ENCODE results near the gene IFRD2. TPM values are rescaled to one million over a fixed set of nuclear protein-coding genes. Genes with fewer than 3 reads are reported as not detected.

IFRD2 gene
- polyA plus RNA-seq, 1 of the 3 experiments (the other 2 are of a cell fraction): 73.2 TPM

GRCh38 chr3:50317300-50317699 lies 25.1 kb upstream of the IFRD2 start:
- no peak overlapping the region for H2AFZ ChIP-seq (ENCODE audit: low read depth)
- peaks cover 9% of the 10 kb centered on the region for H3F3A ChIP-seq (replicated peaks; ENCODE audit: insufficient read depth)
- 0 out of 2 replicates have a peak overlapping the region, but pooled peaks have one; percentile 11 for H3K4me2 ChIP-seq
- DNase-seq: no peak
- H3K4me3 ChIP-seq (ENCODE audit: low read depth in 2 of 2, low read length in 1 of 2): no peak overlapping the region
- H4K20me1 ChIP-seq (ENCODE audit: insufficient read depth): no peaks in the 10 kb centered on the region
- H3K79me2 ChIP-seq (ENCODE audit: insufficient read depth): peaks cover 39% of the 10 kb centered on the region
- TF ChIP-seq, protein P1, sequence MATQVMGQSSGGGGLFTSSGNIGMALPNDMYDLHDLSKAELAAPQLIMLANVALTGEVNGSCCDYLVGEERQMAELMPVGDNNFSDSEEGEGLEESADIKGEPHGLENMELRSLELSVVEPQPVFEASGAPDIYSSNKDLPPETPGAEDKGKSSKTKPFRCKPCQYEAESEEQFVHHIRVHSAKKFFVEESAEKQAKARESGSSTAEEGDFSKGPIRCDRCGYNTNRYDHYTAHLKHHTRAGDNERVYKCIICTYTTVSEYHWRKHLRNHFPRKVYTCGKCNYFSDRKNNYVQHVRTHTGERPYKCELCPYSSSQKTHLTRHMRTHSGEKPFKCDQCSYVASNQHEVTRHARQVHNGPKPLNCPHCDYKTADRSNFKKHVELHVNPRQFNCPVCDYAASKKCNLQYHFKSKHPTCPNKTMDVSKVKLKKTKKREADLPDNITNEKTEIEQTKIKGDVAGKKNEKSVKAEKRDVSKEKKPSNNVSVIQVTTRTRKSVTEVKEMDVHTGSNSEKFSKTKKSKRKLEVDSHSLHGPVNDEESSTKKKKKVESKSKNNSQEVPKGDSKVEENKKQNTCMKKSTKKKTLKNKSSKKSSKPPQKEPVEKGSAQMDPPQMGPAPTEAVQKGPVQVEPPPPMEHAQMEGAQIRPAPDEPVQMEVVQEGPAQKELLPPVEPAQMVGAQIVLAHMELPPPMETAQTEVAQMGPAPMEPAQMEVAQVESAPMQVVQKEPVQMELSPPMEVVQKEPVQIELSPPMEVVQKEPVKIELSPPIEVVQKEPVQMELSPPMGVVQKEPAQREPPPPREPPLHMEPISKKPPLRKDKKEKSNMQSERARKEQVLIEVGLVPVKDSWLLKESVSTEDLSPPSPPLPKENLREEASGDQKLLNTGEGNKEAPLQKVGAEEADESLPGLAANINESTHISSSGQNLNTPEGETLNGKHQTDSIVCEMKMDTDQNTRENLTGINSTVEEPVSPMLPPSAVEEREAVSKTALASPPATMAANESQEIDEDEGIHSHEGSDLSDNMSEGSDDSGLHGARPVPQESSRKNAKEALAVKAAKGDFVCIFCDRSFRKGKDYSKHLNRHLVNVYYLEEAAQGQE (IDR thresholded peaks at IDR 0.05; ENCODE audit: low read depth, low read length): no peak
- TF ChIP-seq, protein P2, sequence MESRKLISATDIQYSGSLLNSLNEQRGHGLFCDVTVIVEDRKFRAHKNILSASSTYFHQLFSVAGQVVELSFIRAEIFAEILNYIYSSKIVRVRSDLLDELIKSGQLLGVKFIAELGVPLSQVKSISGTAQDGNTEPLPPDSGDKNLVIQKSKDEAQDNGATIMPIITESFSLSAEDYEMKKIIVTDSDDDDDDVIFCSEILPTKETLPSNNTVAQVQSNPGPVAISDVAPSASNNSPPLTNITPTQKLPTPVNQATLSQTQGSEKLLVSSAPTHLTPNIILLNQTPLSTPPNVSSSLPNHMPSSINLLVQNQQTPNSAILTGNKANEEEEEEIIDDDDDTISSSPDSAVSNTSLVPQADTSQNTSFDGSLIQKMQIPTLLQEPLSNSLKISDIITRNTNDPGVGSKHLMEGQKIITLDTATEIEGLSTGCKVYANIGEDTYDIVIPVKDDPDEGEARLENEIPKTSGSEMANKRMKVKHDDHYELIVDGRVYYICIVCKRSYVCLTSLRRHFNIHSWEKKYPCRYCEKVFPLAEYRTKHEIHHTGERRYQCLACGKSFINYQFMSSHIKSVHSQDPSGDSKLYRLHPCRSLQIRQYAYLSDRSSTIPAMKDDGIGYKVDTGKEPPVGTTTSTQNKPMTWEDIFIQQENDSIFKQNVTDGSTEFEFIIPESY (IDR thresholded peaks at IDR 0.05; ENCODE audit: borderline replicate concordance, low read depth): no peak
- TF ChIP-seq NRF1 (IDR thresholded peaks at IDR 0.05; ENCODE audit: low read depth, low read length) (no peak), SMC3 (IDR thresholded peaks at IDR 0.05; ENCODE audit: low read depth, low read length) (no peak), RCOR1 (IDR thresholded peaks at IDR 0.05; ENCODE audit: low read length) (no peak), EZH2phosphoT487 (IDR thresholded peaks at IDR 0.05; ENCODE audit: borderline replicate concordance, low read depth) (no peak)
- 74% methylated on average over 6 of the region's 6 CpGs for WGBS (ENCODE audit: low lambda C conversion rate)
- H3K4me1 ChIP-seq (ENCODE audit: control insufficient read depth in 1 of 2, insufficient read depth in 2 of 2, low read depth in 1 of 2, low read length in 1 of 2): peaks cover 0 to 34% of the 10 kb centered on the region in 2 experiments; a peak in 2 of 4 replicates
- peaks cover 15 to 30% of the 10 kb centered on the region in 2 experiments for H3K36me3 ChIP-seq (replicated peaks in 1 of 2; ENCODE audit: control insufficient read depth in 1 of 2, insufficient read depth in 2 of 2, low read length in 1 of 2)
- no peaks in the 10 kb centered on the region for H3K9me2 ChIP-seq
- H3K9ac ChIP-seq: no peak overlapping the region
- ChIA-PET CTCF (interaction anchor here (1.4 to 5.9 kb wide), 2 partner anchors 9 to 16 kb away, joined by 4 to 45 read pairs; partner anchors contain the start of genes HYAL1, HYAL3 and NAA80), POLR2A (no interaction called here)
- H3K27ac ChIP-seq (ENCODE audit: low read depth in 2 of 2, low read length in 1 of 2): no peak overlapping the region
- no peaks in the 10 kb centered on the region for H3K9me3 ChIP-seq
- no peaks in the 10 kb centered on the region for H3K27me3 ChIP-seq (ENCODE audit: insufficient read depth)

- H3K9me3 ChIP-seq: no peaks in the 10 kb centered on the region
- H3K27ac ChIP-seq (ENCODE audit: low read depth in 2 of 2, low read length in 1 of 2): no peak overlapping the region
- H3K9me2 ChIP-seq: no peaks in the 10 kb centered on the region
- 0 out of 2 replicates have a peak overlapping the region, but pooled peaks have one; percentile 11 for H3K4me2 ChIP-seq
- CTCF ChIA-PET: interaction anchor here (1.4 to 5.9 kb wide), 2 partner anchors 10 to 15 kb away, joined by 4 to 45 read pairs; partner anchors contain the start of genes HYAL1, HYAL3 and NAA80
- H3K27me3 ChIP-seq (ENCODE audit: insufficient read depth): no peaks in the 10 kb centered on the region
- H3K79me2 ChIP-seq (ENCODE audit: insufficient read depth): peaks cover 39% of the 10 kb centered on the region
- peaks cover 0 to 29% of the 10 kb centered on the region in 2 experiments; a peak in 2 of 4 replicates for H3K4me1 ChIP-seq (ENCODE audit: control insufficient read depth in 1 of 2, insufficient read depth in 2 of 2, low read depth in 1 of 2, low read length in 1 of 2)
- no peak overlapping the region for H3K4me3 ChIP-seq (ENCODE audit: low read depth in 2 of 2, low read length in 1 of 2)
- no peak overlapping the region for H3K9ac ChIP-seq
- WGBS (ENCODE audit: low lambda C conversion rate): 64% methylated on average over 3 of the region's 9 CpGs
- H3K36me3 ChIP-seq (replicated peaks in 1 of 2; ENCODE audit: control insufficient read depth in 1 of 2, insufficient read depth in 2 of 2, low read length in 1 of 2): peaks cover 15 to 30% of the 10 kb centered on the region in 2 experiments
- H2AFZ ChIP-seq (ENCODE audit: low read depth): no peak overlapping the region
- no peak for DNase-seq
- H4K20me1 ChIP-seq (ENCODE audit: insufficient read depth): no peaks in the 10 kb centered on the region
- POLR2A ChIA-PET: no interaction called here
- peaks cover 9% of the 10 kb centered on the region for H3F3A ChIP-seq (replicated peaks; ENCODE audit: insufficient read depth)
- TF ChIP-seq ELF1 (IDR thresholded peaks at IDR 0.05) (no peak), NRF1 (IDR thresholded peaks at IDR 0.05; ENCODE audit: low read depth, low read length) (no peak), FOXJ3 (CRISPR knock-in tag; IDR thresholded peaks at IDR 0.05) (no peak), NFIC (IDR thresholded peaks at IDR 0.05; ENCODE audit: borderline replicate concordance) (no peak), EZH2phosphoT487 (IDR thresholded peaks at IDR 0.05; ENCODE audit: borderline replicate concordance, low read depth) (no peak), JUND (IDR thresholded peaks at IDR 0.05) (no peak), IRF3 (IDR thresholded peaks at IDR 0.05; ENCODE audit: low read depth, low read length) (no peak), TAF1 (IDR thresholded peaks at IDR 0.05; ENCODE audit: borderline replicate concordance, low read depth, low read length) (no peak), TEAD4 (IDR thresholded peaks at IDR 0.05; ENCODE audit: borderline replicate concordance, insufficient read depth) (no peak), FOXM1 (IDR thresholded peaks at IDR 0.05; ENCODE audit: low read depth) (no peak)
- TF ChIP-seq, protein P3, sequence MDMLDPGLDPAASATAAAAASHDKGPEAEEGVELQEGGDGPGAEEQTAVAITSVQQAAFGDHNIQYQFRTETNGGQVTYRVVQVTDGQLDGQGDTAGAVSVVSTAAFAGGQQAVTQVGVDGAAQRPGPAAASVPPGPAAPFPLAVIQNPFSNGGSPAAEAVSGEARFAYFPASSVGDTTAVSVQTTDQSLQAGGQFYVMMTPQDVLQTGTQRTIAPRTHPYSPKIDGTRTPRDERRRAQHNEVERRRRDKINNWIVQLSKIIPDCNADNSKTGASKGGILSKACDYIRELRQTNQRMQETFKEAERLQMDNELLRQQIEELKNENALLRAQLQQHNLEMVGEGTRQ (IDR thresholded peaks at IDR 0.05; ENCODE audit: borderline replicate concordance, low read depth, low read length): no peak
- TF ChIP-seq, protein P4, sequence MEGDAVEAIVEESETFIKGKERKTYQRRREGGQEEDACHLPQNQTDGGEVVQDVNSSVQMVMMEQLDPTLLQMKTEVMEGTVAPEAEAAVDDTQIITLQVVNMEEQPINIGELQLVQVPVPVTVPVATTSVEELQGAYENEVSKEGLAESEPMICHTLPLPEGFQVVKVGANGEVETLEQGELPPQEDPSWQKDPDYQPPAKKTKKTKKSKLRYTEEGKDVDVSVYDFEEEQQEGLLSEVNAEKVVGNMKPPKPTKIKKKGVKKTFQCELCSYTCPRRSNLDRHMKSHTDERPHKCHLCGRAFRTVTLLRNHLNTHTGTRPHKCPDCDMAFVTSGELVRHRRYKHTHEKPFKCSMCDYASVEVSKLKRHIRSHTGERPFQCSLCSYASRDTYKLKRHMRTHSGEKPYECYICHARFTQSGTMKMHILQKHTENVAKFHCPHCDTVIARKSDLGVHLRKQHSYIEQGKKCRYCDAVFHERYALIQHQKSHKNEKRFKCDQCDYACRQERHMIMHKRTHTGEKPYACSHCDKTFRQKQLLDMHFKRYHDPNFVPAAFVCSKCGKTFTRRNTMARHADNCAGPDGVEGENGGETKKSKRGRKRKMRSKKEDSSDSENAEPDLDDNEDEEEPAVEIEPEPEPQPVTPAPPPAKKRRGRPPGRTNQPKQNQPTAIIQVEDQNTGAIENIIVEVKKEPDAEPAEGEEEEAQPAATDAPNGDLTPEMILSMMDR (IDR thresholded peaks at IDR 0.05): no peak
These were observed 24.5 kb upstream of the IFRD2 start for GRCh38 chr3:50316657-50317242.

Data from SK-N-SH (cell line).